ENCODE measurements around the gene ADGRB3.

GRCh38 chr6:68746376-68746775 is 111.3 kb downstream of the ADGRB3 start:
- no peak for TF ChIP-seq CTCF (IDR thresholded peaks at IDR 0.05; ENCODE audit: low read length)
- TF ChIP-seq EZH2 (IDR thresholded peaks at IDR 0.05; ENCODE audit: borderline replicate concordance, low read length): no peak
